GM15510 (cell line): ENCODE data around the gene HYAL3.

Source experiments
- POLR2A ChIP-seq: IDR thresholded peaks from 3 replicates; pipeline ENCODE4 v1.6.1; 2011; ENCODE audit warnings: borderline replicate concordance; ENCODE audit not compliant: insufficient read length; ENCODE audit errors: extremely low read depth

The HYAL3 gene

DNA sequence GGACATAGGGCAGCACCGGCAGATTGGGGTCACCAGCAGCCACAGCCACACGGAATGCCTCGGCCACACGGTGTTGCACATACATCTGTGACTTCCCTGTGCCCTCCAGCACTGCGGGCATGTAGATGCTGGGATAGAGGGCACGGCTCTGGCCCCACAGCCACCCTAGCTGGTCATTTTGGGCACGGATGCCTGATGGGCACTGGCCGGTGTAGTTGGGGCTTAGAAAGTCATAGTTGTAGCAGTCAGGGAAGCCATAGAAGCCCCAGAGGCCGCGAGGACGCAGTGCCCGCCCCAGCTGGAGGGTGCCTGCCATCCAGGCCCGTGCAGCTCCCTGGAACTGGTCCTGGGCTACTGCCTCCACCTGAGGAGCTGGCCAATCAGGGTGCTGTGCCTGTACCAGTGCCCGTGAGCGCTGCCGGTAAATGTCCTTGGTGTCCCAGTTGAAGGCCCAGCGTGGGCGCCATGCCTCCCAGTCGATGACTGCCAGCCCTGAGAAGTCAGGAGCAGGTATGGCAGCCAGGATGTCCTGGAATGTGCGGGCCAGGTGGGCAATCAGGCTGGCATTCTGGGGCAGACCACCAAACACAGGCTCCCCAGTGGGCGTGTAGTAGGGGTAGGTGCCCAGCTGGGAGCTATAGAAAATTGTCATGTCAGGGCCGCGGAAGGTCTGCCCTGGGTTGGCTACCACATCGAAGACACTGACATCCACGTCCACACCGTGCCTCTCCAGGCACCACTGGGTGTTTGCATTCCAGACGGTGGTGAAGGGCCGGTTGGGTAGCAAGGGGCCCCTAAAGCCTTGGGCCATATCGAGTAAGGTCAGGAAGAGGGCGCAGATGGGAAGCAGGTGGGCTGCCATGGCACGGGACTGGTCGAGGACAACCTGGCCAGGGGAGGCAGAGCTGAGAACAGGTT, 3.1 kb upstream of the HYAL3 start:
- TF ChIP-seq POLR2A: no peak

DNA sequence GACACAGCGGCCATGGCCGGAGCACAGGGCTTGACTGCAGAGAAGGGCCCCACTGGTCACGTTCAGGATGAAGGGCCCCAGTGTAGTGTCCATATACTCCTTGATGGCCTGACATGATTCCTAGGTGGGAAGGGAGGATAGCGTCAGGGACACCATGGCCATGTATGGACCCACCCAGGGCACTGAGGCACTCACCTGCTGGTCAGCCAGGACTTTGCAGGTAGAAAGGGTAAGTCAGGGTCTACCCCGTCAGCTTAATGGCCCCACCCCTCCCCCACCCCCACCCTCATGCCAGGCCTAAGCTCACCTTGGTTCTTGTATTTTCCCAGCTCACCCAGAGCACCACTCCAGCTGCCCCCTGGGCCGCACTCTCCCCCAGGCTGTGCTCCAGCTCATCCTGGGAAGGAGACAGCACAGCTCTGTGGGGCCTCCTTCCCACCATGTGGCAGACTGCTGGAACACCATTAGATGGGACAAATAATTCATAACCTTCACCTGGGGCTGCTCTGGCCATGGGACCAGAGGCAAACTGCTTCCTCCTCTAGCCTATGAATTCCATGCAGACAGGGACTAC, 1.6 kb upstream of the HYAL3 start:
- no peak for TF ChIP-seq POLR2A

DNA sequence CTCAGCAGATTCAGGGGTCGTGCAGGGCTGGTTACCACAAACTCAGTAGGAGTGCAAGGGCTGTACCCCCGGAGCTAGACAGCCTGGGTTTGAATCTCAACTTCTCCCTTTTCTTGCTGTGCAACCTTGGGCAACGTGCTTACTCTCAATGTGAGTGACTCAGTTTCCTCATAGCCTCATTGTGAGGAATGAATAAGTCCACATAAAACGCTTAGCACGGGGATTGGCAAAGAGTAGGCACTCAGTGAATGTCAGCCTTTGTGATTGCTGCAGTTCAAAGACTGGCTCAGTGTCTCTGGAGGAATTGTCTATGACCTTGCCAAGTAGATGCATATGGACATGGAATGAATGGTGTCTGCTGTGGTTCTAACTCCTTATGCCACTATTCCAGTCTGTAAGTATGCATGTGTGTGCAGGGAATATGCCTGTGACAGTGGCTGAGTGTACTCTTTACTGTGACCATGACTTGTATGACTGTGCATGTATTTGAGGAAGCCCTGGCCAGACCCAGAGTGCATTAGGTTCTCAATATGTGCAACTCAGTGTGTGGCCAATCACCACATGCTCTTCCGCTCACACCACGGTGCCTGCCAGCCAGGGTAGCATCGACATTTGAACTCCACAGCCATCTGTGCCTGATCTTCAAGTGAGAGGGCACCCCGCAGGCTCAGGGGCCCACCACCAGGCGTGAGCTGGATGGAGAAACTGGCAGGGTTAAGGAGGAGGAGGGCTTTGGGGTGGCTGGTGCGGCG, 900 bp upstream of the HYAL3 start:
- TF ChIP-seq POLR2A: no peak

DNA sequence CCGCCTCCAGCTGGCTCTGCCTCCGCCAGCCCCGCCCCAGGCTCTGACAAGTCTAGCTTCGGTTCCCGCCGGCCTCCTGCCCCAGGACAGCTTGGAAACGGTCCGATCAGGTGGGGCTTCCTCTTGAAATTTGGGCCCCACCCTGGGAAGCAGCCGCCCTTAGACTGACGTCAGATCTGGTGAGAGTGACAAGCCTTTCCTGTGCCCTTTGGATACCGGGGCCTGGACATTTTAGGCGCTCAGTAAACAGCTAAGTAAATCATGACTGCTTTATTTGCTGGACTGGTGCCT, 378 bp upstream of the HYAL3 start:
- TF ChIP-seq POLR2A: no peak

DNA sequence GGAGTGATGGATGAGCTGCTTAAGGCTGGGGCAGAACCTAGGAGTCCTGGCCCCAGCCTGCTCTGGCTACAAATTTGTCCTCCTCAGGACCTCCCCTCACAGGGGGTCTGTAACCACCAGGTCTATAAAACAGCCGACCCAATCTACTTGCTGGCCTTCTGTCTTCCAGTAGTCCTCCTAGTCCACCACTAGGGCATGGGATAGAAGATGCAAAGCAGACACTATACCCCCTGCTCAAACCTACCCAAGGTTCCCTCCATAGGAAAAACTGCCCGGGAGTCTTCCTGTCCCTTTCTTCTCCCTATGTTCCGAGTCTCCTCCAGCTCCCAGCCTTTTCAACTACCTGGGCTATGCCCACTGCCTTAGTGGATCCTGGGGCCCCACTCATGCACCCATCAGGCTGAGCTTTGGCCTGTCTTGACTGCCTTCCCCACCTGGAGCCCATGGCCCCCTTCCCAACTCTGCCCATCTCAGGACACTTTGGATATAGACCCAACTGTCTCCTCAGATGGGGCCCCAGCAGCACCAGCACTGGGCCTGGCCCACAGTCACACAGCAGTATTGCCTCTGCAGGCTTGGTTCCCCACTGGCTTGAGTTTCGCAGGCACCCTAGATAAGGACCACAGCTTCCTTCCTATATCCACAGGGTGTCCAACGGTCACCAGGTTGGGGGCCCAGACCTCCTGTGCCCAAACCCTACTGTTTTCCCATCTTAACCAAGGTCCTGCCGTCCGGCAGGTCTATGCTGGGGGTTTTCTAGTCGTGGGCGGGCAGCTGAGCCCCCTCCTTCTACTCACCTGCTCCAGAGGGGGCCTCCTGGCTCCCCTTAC, 1.1 kb downstream of the HYAL3 start:
- no peak for TF ChIP-seq POLR2A

DNA sequence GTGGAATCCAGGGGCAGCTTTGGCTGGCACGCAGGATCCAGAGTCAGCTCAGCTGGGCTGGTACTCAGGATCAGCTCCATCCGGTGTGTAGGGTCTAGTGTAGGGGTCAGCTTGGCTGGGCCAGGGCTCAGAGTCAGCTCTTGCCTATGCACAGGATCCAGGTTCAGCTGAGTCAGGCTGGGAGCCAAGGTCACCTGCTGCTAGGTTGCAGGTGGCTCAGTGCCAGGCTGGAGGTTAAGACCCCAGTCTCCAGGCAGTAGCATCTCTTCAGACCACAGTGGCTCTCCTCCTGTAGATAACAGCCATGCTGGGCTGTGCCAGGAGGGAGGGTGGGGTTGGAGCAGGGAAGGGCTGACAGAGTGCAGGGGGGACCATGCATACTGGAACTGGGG, 1.8 kb downstream of the HYAL3 start:
- TF ChIP-seq POLR2A: no peak

DNA sequence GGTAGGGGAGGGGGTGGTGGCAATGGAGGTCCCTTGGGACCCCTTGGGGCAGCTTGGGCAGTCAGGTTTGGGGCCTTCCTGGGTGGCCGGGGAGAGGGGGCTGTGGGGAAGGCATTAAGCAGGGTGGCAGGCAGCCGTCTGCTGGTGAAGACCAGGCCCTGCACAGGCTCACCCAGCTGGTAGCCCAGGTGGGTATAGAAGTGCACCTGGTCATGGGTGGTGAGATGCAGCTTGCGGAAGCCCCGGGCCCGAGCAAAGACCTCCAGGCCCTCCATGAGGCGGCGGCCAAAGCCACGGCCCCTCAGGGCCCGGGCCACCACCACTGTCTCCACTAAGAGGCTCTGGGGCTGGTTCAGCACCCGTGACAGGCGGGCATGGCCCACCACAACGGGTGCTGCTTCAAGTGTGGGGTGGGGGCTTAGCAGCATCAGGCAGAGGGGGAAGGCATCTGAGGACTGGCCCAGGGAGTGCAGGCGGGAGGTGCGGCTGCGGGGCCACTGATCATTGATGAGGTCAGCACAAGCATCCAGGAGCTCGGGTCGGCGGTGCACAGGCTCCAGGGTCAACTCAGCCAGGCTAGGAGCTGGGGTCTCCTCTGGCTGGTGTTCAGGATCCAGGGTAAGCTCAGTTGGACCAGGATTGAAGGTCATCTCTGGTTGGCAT, 2.4 kb downstream of the HYAL3 start:
- no peak for TF ChIP-seq POLR2A

DNA sequence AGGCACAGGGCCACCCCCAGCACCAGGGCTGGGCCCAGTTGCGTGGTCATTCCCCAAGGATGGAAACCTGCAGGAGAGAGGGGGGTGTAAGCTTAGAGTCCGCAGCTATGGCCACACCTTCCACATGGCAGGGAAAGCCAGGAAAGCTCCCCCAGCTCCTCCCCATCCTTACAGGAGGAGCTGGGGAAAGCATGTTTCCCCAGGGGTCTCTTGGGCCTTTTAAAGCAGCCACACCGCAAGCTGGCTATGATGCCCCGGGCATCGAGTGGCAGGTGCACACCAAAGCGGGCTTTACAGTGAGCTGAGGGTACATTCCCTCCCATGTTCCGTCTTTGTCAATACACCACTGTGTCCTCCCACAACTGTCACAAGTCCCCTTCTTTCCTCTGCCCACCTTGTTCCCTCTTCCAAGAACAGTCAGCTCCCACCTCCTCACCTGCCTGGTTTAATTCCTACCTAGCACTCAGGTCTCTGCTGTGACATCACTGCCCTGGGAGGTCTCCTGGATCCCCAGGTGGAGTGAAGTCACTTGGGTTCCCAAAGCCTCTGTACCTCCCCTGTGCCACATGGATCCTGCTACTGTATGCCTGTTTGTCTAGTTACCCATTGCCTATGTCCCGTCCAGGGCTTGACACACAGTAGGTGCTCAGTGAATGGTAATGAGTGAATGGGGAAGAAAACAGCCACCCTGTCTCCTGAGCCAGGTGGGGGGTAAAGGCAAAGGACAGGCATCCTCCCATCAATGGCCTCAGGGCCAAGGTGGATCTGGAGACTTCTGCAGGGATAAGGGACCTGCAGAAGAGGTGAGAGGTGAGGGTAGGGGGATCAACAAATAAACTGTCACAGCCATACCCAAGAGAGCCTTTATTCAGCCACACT, 3.4 kb downstream of the HYAL3 start:
- TF ChIP-seq POLR2A: no peak

DNA sequence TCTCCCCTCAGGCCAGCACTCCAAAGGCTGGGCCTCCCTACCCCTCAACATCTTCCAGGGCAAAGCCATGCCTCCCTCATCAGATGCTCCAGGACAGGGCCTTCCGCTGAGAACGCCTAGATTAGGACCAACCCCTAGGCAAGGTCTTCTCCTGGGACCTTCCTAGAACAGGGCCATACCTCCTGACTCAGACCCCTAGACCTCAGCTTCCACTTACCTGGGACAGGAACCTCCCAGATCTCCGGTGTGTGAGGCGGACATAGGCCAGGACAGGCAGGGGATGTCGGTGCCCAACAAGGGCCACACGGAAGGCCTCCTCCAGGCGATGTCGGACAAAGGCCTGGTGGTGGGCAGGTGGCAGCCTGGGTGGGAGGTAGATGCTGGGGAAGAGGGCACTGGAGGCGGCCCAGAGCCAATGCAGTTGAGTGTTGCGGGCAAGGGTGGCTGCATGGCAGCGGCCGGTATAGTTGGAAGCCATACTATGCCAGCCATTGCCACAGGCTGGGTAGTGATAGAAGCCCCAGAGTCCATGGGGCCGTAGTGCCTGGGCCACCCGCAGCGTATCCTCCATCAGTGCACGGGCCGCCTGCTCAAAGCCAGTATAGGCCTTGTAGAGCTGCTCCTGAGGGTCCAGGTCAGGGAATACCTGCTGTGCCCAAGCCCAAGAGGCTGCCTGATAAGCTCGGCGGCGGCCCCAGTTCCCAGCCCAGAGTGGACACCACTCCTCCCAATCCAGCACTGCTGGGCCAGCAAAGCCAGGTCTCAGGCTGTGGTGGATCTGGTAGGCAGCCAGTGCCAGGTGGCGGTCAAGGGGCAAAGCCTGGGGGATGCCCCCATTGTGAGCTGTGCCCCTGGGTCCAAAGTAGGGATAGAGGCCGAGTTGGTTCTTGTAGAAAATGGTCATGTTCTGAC, 4.5 kb downstream of the HYAL3 start:
- no peak for TF ChIP-seq POLR2A

DNA sequence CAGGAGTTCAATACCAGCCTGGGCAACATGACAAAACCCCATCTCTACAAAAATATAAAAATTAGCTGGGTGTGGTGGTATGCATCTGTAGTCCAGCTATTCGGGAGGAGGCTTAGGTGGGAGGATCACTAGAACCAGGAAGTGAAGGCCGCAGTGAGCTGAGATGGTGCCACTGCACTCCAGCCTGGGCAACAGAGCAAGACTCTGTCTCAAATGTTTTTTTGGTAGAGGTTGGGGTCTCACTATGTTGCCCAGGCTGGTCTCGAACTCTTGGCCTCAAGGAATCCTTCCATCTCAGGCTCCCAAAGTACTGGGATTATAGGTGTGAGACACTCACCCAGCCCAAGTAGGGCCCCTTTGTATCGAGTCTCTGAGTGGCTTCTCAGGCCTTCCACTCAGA, 5.1 kb downstream of the HYAL3 start:
- TF ChIP-seq POLR2A: no peak

DNA sequence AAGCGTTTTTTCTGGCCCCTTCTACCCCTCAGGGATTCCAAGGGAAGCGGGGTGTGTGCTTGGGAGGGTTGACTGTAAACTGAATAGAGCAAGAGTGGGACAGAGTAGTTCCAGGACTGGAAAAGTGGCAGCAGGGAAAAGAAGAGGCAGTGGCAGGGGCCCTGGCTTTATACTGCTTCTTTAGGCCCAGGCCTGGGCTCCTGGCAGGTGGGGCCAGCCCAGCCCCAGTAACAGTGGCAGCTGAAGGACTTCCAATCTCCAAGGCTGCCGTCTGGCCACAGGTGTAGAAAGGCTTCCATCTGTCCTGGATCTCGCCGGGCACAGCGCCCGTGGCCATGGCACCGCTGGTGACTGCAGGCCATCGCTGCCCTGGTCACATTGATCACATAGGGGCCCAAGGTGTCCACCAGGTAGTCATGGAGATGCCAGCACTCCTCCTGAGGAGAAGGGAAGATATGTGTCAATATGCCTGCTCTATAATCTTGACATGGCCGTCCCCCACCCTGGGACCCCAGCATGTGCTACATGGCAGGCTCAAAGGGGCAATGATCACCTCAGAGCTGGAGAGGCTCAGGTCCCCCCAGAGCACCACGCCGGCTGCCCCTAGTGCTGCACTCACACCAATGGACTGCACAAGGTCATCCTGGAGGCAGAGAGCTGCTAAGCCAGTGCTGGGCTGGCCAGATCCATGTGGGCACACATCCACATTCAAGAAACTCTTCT, 6.0 kb downstream of the HYAL3 start:
- TF ChIP-seq POLR2A: no peak
